ENCODE data around the gene MYRF.

MYRF gene

DNA sequence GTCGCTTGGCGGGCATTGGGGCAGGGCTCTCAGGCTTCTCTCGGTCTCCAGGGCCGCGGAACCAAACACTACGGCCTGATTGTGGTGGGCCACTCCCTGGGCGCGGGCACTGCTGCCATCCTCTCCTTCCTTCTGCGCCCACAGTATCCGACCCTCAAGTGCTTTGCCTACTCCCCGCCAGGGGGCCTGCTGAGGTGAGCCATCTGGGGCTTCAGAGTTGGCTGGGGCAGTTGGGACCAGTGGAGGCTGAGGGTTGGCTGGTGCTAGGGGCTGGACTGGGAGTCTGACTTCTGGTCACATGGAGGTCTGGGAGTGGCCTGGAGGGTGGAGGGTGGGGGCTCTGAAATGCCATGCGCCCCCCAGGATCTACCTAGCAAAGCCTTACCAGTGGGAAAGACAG is 15.3 kb upstream of the MYRF start:
- DNase-seq (ENCODE audit: extremely low read depth, low read depth): no peak
- no peak overlapping the region for H3K4me3 ChIP-seq (replicated peaks; ENCODE audit: low read depth, low read length)
- TF ChIP-seq, protein P1, sequence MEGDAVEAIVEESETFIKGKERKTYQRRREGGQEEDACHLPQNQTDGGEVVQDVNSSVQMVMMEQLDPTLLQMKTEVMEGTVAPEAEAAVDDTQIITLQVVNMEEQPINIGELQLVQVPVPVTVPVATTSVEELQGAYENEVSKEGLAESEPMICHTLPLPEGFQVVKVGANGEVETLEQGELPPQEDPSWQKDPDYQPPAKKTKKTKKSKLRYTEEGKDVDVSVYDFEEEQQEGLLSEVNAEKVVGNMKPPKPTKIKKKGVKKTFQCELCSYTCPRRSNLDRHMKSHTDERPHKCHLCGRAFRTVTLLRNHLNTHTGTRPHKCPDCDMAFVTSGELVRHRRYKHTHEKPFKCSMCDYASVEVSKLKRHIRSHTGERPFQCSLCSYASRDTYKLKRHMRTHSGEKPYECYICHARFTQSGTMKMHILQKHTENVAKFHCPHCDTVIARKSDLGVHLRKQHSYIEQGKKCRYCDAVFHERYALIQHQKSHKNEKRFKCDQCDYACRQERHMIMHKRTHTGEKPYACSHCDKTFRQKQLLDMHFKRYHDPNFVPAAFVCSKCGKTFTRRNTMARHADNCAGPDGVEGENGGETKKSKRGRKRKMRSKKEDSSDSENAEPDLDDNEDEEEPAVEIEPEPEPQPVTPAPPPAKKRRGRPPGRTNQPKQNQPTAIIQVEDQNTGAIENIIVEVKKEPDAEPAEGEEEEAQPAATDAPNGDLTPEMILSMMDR (IDR thresholded peaks at IDR 0.05; ENCODE audit: low read depth, low read length, missing control alignments): no peak

DNA sequence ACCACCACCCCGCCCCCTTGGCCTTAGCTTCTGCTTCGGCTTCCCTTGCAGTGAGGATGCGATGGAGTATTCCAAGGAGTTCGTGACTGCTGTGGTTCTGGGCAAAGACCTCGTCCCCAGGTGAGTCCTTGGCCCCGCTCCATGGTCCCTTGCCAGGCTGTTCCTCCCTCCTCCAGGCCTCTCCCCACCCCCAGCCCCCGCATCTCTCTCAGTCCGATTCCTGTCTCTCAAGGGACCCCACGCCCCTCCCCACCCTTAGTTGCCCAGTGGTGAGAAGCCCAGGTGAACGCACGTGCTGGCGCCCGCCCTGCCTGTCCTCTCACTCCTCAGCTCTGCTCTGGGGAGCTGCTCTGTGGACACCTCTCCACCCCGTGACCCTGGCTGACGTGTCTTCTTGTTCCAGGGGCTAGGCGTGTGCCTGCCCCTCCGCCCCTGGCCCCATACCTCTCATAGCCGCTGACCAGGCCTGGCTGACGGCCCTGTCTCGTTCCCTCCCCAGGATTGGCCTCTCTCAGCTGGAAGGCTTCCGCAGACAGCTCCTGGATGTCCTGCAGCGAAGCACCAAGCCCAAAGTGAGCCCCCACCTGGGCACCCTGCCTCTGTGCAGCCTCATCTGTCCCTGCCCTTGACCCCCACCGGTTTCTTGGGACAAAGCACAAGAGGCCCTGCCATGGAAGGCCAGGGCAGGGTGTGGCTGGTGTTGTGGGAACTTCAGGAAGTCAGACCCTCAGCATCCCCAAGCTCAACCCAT is 14.6 kb upstream of the MYRF start:
- TF ChIP-seq, protein P1 (IDR thresholded peaks at IDR 0.05; ENCODE audit: low read depth, low read length, missing control alignments): no peak
- no peak overlapping the region for H3K4me3 ChIP-seq (replicated peaks; ENCODE audit: low read depth, low read length)
- DNase-seq (ENCODE audit: extremely low read depth, low read depth): no peak

DNA sequence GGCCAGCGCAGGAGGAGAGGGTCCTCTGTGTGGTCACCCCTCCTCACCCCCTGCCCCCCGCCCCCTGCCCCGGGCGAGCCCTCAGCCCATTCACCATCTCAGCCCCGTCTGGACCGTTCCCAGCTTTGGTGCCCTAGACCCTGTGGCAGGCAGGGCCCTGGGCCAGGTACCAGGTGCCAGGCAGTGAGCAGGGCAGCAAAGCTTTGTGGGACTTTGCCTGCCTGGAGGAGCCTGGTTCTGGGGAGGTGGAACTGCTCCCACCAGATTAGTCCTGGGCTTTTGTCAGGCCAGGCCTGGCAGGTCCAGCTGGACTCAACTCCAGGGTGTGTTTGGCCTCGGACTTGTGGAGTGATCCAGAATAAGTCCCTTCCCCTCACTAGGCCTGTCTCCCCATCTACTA is 13.7 kb upstream of the MYRF start:
- TF ChIP-seq, protein P1 (IDR thresholded peaks at IDR 0.05; ENCODE audit: low read depth, low read length, missing control alignments): no peak
- H3K4me3 ChIP-seq (replicated peaks; ENCODE audit: low read depth, low read length): no peak overlapping the region
- DNase-seq (ENCODE audit: extremely low read depth, low read depth): no peak

DNA sequence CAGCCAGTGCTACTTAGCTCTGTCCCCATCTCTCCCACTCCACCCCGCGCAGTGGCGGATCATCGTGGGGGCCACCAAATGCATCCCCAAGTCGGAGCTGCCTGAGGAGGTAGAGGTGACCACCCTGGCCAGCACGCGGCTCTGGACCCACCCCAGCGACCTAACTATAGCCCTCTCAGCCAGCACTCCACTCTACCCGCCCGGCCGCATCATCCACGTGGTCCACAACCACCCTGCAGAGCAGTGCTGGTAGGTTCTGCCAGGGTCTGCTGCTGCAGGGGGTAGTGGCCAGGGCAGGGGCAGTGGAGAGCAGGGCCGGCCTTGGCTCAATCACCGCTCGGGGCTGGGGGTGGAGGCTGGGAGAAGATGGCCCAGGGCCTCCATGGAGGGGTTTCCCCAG is 13.0 kb upstream of the MYRF start:
- TF ChIP-seq, protein P1 (IDR thresholded peaks at IDR 0.05; ENCODE audit: low read depth, low read length, missing control alignments): no peak
- no peak overlapping the region for H3K4me3 ChIP-seq (replicated peaks; ENCODE audit: low read depth, low read length)
- no peak for DNase-seq (ENCODE audit: extremely low read depth, low read depth)

DNA sequence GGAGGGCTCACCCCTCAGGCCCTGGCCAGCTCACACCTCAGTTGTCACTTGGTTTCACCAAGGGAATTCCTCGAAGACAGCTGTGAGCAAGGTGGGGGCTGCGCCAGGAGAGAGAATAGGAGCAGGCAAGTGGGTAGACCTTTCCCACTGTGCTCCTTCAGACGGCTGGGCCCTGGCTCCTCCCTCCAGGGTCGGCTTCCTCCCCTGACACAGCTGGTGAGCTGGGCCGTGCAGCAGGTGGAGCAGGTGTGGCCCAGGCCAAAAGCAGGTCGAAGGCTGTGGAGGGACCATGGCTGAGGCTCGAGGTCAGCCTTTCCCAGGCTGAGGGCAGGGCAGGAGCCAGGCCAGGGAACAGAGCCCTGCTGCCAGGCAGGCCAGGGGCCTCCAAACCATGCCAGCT is 12.5 kb upstream of the MYRF start:
- TF ChIP-seq, protein P1 (IDR thresholded peaks at IDR 0.05; ENCODE audit: low read depth, low read length, missing control alignments): no peak
- no peak for DNase-seq (ENCODE audit: extremely low read depth, low read depth)

DNA sequence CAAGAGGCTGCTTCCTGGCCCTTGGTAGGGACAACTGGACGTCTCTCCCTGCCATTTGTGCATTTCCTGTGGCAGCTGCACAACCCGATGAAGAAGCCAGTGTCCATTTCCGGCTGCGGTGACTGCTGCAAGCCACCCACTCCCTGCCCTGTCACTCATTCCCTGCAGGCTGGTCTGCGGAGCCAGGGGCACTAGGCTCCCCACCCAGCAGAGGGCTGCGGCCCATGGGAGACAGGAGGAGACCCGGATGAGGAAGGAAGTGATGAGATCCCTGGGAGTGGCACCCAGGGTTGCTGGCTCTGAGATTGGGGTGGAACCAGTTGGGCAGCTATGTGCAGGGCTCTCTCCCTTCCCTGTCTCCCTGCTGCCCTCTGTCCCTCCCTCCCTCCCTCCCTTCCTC is 10.0 kb upstream of the MYRF start:
- no peak for DNase-seq (ENCODE audit: extremely low read depth, low read depth)
- no peak overlapping the region for H3K4me3 ChIP-seq (replicated peaks; ENCODE audit: low read depth, low read length)
- TF ChIP-seq, protein P1 (IDR thresholded peaks at IDR 0.05; ENCODE audit: low read depth, low read length, missing control alignments): no peak

More for the DNA sequence above, 12.5 kb upstream of the MYRF start:
- no peak overlapping the region for H3K4me3 ChIP-seq (replicated peaks; ENCODE audit: low read depth, low read length)
